Lung (tissue), 12 donors: Measurements from ENCODE around the gene EVC2. TPM values are rescaled to one million over a fixed set of nuclear protein-coding genes. Genes with fewer than 3 reads are reported as not detected.
"Not testable (repeated sequence)": the region's sequence is repeated elsewhere in the genome, so short reads cannot be mapped to it uniquely, and the experiment has no call there.

Experiments used
- ATAC-seq: fragments of 200-7000 bp; cut with Tn5 transposase; one replicate; pipeline ENCODE4 v1.9.1; 2020; ENCODE audit warnings: moderate number of reproducible peaks; ENCODE audit not compliant: insufficient read depth, low FRiP score
- DNase-seq, 3 donors: peaks; one replicate each; pipeline ENCODE4 v3.0.0-alpha.2; 2013 to 2017
- H3K27ac ChIP-seq, 2 donors: one replicate each; pipeline ENCODE4 v1.5.1; 2013; ENCODE audit warnings: mild to moderate bottlenecking in 2 of 2, moderate library complexity in 2 of 2, control low read depth in 1 of 2, inconsistent platforms in 1 of 2, low read depth in 1 of 2, low read length in 1 of 2
- H3K27me3 ChIP-seq, 3 donors: one replicate each; pipeline ENCODE4 v1.5.1; 2013; ENCODE audit warnings: low read length in 2 of 3; ENCODE audit not compliant: control insufficient read depth in 3 of 3, insufficient read depth in 3 of 3
- H3K36me3 ChIP-seq, 4 donors: one replicate each; pipeline ENCODE4 v1.5.1; 2013; ENCODE audit warnings: low read length in 4 of 4, mild to moderate bottlenecking in 1 of 4, moderate library complexity in 1 of 4; ENCODE audit not compliant: control insufficient read depth in 4 of 4, insufficient read depth in 4 of 4
- H3K4me1 ChIP-seq, 5 donors: one replicate each; pipeline ENCODE4 v1.5.1; 2013; ENCODE audit warnings: low read length in 5 of 5, mild to moderate bottlenecking in 2 of 5, moderate library complexity in 1 of 5; ENCODE audit not compliant: control insufficient read depth in 5 of 5, insufficient read depth in 5 of 5
- H3K4me3 ChIP-seq: one replicate; pipeline ENCODE4 v1.5.1; 2013; ENCODE audit warnings: mild to moderate bottlenecking, control low read depth, moderate library complexity
- H3K9ac ChIP-seq, 2 donors: one replicate each; pipeline ENCODE4 v1.5.1; 2013; ENCODE audit warnings: low read length in 2 of 2, control low read depth in 1 of 2; ENCODE audit not compliant: insufficient read depth in 1 of 2
- H3K9me3 ChIP-seq, 4 donors: one replicate each; pipeline ENCODE4 v1.5.1; 2013; ENCODE audit warnings: low read length in 3 of 4, mild to moderate bottlenecking in 1 of 4, moderate library complexity in 1 of 4; ENCODE audit not compliant: control insufficient read depth in 4 of 4, insufficient read depth in 3 of 4
- whole genome bisulfite sequencing, 2 donors: extraction: QIAGEN DNeasy Blood & Tissue Kit; methylation state at CpG; one replicate each; pipeline ENCODE4 v1.1.7; 2013; 5-methylcytosine and 5-hydroxymethylcytosine counted together
- polyA plus RNA-seq, 2 donors: library from polyadenylated mRNA; stranded (reverse); fragments of 200-250 nt; gene quantifications; one replicate each; pipeline ENCODE4 v1.2.1, GENCODE V29; 2013
- total RNA-seq, 2 donors: library from RNA; depleted of rRNA in 1 of 2; stranded (reverse); fragments of >200 nt in 1 of 2; gene quantifications; one replicate each; pipeline ENCODE4 v1.2.1, GENCODE V29; 2014 to 2021
- TF ChIP-seq, protein P1 (sequence below): IDR thresholded peaks from 2 replicates; pipeline ENCODE4 v1.5.1; 2012; ENCODE audit warnings: mild to moderate bottlenecking; ENCODE audit errors: control extremely low read depth, extremely low read depth
- donor health status: control.
- donor health status: control.
- donor health status: Bipolar disorder and iron deficiency.
- donor health status: healthy.
- donor health status: DM: yes; HTN: yes; CAD: no.

Gene EVC2
- total and polyA plus RNA-seq, 4 donors = 1.5 to 11.9 (median 3.1) TPM

GRCh38 chr4:5615496-5616075 is 92.8 kb downstream of the EVC2 start:
- Histone ChIP-seq H3K9ac (no peak overlapping the region), H3K4me1 (no peaks in the 10 kb centered on the region), H3K9me3 (peaks cover 0 to 2% (median 0%) of the 10 kb centered on the region in 4 donors), H3K27me3 (no peaks in the 10 kb centered on the region), H3K36me3 (peaks cover 0 to 32% (median 25%) of the 10 kb centered on the region in 4 donors), H3K27ac (no peak overlapping the region), H3K4me3 (no peak overlapping the region)
- no peak for ATAC-seq
- TF ChIP-seq, protein P1, sequence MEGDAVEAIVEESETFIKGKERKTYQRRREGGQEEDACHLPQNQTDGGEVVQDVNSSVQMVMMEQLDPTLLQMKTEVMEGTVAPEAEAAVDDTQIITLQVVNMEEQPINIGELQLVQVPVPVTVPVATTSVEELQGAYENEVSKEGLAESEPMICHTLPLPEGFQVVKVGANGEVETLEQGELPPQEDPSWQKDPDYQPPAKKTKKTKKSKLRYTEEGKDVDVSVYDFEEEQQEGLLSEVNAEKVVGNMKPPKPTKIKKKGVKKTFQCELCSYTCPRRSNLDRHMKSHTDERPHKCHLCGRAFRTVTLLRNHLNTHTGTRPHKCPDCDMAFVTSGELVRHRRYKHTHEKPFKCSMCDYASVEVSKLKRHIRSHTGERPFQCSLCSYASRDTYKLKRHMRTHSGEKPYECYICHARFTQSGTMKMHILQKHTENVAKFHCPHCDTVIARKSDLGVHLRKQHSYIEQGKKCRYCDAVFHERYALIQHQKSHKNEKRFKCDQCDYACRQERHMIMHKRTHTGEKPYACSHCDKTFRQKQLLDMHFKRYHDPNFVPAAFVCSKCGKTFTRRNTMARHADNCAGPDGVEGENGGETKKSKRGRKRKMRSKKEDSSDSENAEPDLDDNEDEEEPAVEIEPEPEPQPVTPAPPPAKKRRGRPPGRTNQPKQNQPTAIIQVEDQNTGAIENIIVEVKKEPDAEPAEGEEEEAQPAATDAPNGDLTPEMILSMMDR = no peak
- 82 to 84% methylated on average over 10 of the region's 10 CpGs for WGBS, 2 donors
- DNase-seq = no peak

DNA sequence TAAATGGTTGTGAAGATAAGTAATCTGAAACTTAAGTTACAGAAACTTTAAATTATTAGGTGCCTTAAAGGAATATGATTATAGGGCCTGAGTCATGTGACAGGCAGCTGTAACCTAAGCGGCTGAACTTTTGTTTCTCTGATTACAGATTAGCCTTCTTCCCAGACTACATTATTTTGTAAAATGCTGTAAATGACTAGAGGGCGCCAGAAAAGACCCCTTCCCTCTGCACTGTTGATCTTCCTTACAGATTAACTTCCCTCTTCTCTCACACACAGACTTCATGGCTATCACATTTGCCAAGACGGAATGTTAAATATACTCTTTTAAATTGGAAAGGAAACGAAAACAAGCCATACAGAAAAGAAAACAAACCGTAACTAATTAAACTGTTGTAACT is 96.6 kb downstream of the EVC2 start:
- TF ChIP-seq, protein P1 = no peak
- ATAC-seq = no peak
- no peak overlapping the region for H3K4me3 ChIP-seq
- no peaks in the 10 kb centered on the region for H3K27me3 ChIP-seq
- 78 to 80% methylated on average over 5 of the region's 5 CpGs for WGBS, 2 donors
- H3K27ac ChIP-seq = no peak overlapping the region
- peak overlapping the region in 1 of 2 donors; percentile 36 for H3K9ac ChIP-seq
- peaks cover 0 to 35% (median 24%) of the 10 kb centered on the region in 4 donors for H3K36me3 ChIP-seq
- DNase-seq = peak in 2 of 3 donors; percentile 67
- H3K4me1 ChIP-seq = no peaks in the 10 kb centered on the region
- H3K9me3 ChIP-seq = peaks cover 0 to 2% (median 0%) of the 10 kb centered on the region in 4 donors

- Histone ChIP-seq H3K4me3 (no peak overlapping the region), H3K27me3 (no peaks in the 10 kb centered on the region), H3K4me1 (no peaks in the 10 kb centered on the region), H3K9me3 (peaks cover 0 to 2% (median 0%) of the 10 kb centered on the region in 4 donors), H3K9ac (no peak overlapping the region), H3K27ac (no peak overlapping the region), H3K36me3 (peaks cover 0 to 35% (median 16%) of the 10 kb centered on the region in 4 donors)
- ATAC-seq (no peak), DNase-seq (no peak)
- TF ChIP-seq, protein P1 = no peak
- 89 to 92% methylated on average over 12 of the region's 12 CpGs for WGBS, 2 donors
Measured at GRCh38 chr4:5609306-5610007, 98.9 kb downstream of the EVC2 start.

GRCh38 chr4:5593828-5594227 is 114.5 kb downstream of the EVC2 start:
- not testable (repeated sequence) for H3K27ac ChIP-seq, H3K4me1 ChIP-seq, H3K4me3 ChIP-seq, ATAC-seq, DNase-seq, H3K9ac ChIP-seq, H3K9me3 ChIP-seq, H3K27me3 ChIP-seq
- peaks cover 0 to 14% (median 3%) of the 10 kb centered on the region in 4 donors for H3K36me3 ChIP-seq
- WGBS, 2 donors = 89 to 96% methylated on average over 10 of the region's 10 CpGs
